Subcutaneous adipose tissue (tissue), 4 donors: Measurements from ENCODE around the gene NEIL3. TPM values are rescaled to one million over a fixed set of nuclear protein-coding genes. Genes with fewer than 3 reads are reported as not detected.

Experiments used
- CTCF ChIP-seq: fragments of 450-650 bp; IDR thresholded peaks from one replicate; pipeline ENCODE4 v1.5.1; 2016; ENCODE audit warnings: low read depth, mild to moderate bottlenecking, control low read depth, antibody characterized with exemption, moderate library complexity
- total RNA-seq, 4 donors: library from RNA; depleted of rRNA; stranded (reverse); fragments of >200 nt; gene quantifications; one replicate each; pipeline ENCODE4 v1.1.0, GENCODE V29; 2016

The NEIL3 gene
- total RNA-seq, 4 donors from 2014 or later = 0.19 to 1.7 (median 0.66) TPM; not detected in 1

- TF ChIP-seq CTCF = no peak
These were observed 5.6 kb upstream of the NEIL3 start for GRCh38 chr4:177304094-177304493.

- no peak for TF ChIP-seq CTCF
These were observed 1.5 kb upstream of the NEIL3 start for GRCh38 chr4:177308125-177308524.

DNA sequence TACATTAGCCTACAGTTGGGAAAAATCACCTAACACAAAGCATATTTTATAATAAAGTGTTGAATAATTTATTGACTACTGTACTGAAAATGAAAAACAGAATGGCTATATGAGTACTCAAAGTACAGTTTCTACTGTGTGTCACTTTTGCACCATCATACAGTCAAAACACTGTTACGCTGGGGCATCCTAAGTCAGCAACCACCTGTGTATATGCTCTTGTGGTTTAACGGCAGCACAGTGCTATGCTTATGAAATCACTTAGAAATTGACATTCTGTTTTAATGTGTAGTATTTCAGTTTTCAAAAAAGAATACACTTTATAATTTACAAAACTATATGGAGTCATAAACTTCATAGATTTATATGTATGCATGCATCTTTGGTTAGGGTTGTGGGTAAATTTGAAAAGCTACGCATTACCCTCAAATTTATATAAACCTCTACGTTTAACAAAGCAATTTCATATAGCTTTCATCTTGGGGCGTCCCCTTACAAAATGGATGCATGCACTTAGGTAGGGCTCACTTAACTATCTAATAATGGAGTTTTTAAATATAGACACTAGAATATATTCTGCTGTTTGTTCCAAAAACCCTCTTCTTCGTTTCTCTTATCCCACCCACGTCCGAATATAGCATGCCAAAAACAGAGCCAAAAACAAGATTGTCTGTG lies 690 bp upstream of the NEIL3 start:
- no peak for TF ChIP-seq CTCF

DNA sequence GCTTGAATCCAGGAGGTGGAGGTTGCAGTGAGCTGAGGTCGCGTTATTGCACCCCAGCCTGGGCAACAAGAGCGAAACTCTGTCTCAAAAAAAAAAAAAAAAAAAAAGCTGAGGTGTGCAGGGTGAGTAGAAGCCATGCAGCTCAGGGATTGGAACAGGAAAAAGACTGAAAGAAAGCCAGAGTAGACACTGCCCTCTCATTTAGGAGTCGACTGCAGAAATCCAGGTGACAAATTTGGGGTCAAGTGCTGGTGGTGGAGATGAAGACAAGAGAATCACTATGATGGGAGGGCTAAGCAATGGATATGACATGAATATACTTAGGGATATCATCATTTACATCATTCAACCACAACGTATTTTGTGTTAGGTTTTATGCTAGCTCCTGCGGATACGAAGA lies 1.9 kb downstream of the NEIL3 start:
- TF ChIP-seq CTCF = no peak

DNA sequence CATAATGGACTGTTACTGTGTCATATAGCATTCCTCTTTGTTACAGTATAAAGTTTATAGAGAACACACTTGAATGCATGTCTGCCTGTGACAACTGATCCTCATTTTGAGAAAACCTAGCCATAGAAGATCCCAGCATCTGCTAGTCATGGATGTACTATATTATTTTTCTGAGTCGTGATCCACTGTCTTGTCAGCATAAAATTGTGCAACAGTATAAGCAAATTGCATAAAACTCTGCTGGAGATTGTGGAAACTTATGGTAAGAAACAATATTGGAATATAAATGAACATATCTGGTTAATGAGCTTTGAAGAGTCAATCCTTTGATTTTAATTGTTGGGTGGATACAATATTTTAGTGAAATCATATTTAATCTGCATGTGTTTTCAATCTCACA lies 3.6 kb downstream of the NEIL3 start:
- no peak for TF ChIP-seq CTCF

DNA sequence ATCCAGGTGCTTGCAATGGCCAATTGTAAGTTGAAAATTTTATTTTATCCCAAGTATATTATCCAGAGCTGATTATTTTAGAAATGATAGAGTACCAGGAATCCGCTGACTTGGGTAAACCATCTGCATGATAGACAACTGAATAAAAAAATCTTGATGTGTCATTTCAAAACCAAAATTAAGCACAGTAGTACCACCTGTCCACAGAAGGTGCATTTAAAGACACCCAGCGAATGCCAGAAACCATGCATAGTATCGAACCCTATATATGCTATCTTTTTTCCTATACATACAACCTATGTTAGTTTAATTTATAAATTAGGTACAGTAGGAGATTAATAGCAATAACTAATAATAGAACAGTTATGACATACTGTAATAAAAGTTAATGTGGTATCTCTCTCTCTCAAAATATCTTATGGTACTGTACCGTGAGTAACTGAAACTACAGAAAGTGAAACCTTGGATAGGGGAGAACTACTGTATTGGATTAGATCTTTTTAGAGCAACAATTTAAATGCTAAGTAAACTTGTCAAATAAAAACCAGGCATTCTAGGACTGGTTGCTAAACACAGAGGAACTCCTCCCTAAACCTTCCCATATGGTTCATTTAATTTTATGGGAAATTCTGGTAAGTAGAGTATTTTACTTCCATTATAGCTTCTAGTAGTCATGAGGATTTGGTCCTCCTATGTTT lies 6.2 kb downstream of the NEIL3 start:
- TF ChIP-seq CTCF = no peak

DNA sequence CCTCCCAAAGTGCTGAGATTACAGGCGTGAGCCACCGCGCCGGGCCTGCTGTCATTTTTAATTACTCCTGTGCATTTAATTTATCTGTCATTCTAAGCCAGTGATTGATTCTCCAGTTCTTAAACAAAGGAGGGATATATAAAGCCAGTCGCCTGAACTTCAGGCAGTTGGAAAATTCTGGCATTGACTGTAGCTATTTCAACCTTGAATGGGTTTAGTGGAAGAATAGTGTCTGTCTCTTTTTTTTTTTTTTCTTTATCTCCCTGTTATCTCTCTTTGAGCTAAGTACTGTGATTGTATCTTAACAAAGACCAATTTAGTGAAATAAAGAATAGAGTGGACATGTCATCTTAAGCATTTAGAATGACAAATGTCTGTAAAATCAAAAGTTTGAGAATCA lies 11.0 kb downstream of the NEIL3 start:
- no peak for TF ChIP-seq CTCF
